Heart left ventricle (tissue), 16 donors: ENCODE data around the gene APEH. TPM values are rescaled to one million over a fixed set of nuclear protein-coding genes. Genes with fewer than 3 reads are reported as not detected.

ENCODE experiments used
- ATAC-seq, 4 donors: fragments of 200-7000 bp; cut with Tn5 transposase; one replicate each; pipeline ENCODE4 v1.9.1; 2020 to 2022; ENCODE audit warnings: moderate library complexity in 4 of 4, mild to moderate bottlenecking in 3 of 4, moderate number of reproducible peaks in 1 of 4
- DNase-seq, 5 donors: peaks; one replicate each; pipeline ENCODE4 v3.0.0-alpha.2; 2020
- H3K27ac ChIP-seq, 12 donors: fragments of 200-600 bp; sonication (generic) in 4 of 12; one replicate each; pipeline versions ENCODE4 v1.5.0 to v1.8.0; 2016 to 2022; ENCODE audit warnings: mild to moderate bottlenecking in 2 of 12
- H3K27me3 ChIP-seq, 9 donors: fragments of 200-600 bp; sonication (generic) in 2 of 9; one replicate each; pipeline versions ENCODE4 v1.5.1 to v1.8.0; 2016 to 2022; ENCODE audit warnings: mild to moderate bottlenecking in 3 of 9
- H3K36me3 ChIP-seq, 9 donors: fragments of 200-600 bp; sonication (generic) in 2 of 9; one replicate each; pipeline versions ENCODE4 v1.5.0 to v1.8.0; 2018 to 2022; ENCODE audit warnings: mild to moderate bottlenecking in 2 of 9
- H3K4me1 ChIP-seq, 12 donors: fragments of 200-600 bp; sonication (generic) in 4 of 12; one replicate each; pipeline versions ENCODE4 v1.5.0 to v1.8.0; 2016 to 2022; ENCODE audit warnings: mild to moderate bottlenecking in 3 of 12
- H3K4me3 ChIP-seq, 12 donors: fragments of 200-600 bp; sonication (generic) in 4 of 12; one replicate each; pipeline versions ENCODE4 v1.5.0 to v1.8.0; 2017 to 2022; ENCODE audit warnings: mild to moderate bottlenecking in 9 of 12, moderate library complexity in 4 of 12
- H3K9me3 ChIP-seq, 12 donors: fragments of 200-600 bp; sonication (generic) in 4 of 12; one replicate each; pipeline versions ENCODE4 v1.5.0 to v1.8.0; 2016 to 2022; ENCODE audit warnings: mild to moderate bottlenecking in 1 of 12
- CTCF ChIP-seq, 12 donors: fragments of 200-600 bp; sonication (generic) in 4 of 12; IDR thresholded peaks; one replicate each; pipeline versions ENCODE4 v1.5.0 to v1.8.0; 2018 to 2022; ENCODE audit warnings: antibody characterized with exemption in 12 of 12, mild to moderate bottlenecking in 5 of 12
- POLR2A ChIP-seq, 2 donors: fragments of 450-650 bp; IDR thresholded peaks; one replicate each; pipeline ENCODE4 v1.6.1; 2017; ENCODE audit warnings: antibody characterized with exemption in 2 of 2, mild to moderate bottlenecking in 2 of 2, moderate library complexity in 2 of 2
- WGBS, 4 donors: extraction: QIAGEN DNeasy Blood & Tissue Kit in 2 of 4; methylation state at CpG; one replicate each; pipeline versions ENCODE4 v1.1.5 to v1.1.7; 2013 to 2018; 5-methylcytosine and 5-hydroxymethylcytosine counted together
- intact Hi-C, 10 donors: fragments of 100-400 bp; cut with DNase I; formaldehyde crosslinking; loops; one replicate each; pipeline versions ENCODE4 v1.11.1 to v1.14.2; 2022
- polyA plus RNA-seq, 2 donors: library from polyadenylated mRNA; stranded (reverse); fragments of 200-250 nt; gene quantifications; one replicate each; pipeline ENCODE4 v1.2.3, GENCODE V29; 2013
- total RNA-seq, 9 donors: library from RNA; depleted of rRNA in 2 of 9; stranded (reverse); fragments of >200 nt in 2 of 9; fragmentation: NEBNext Ultra II Directional in 3 of 9; extraction: Animal tissue kit (Norgen Biotek cat#: 25700) in 3 of 9; gene quantifications; one replicate each; pipeline versions ENCODE4 v1.1.0 to v1.2.4, GENCODE V29; 2016 to 2023
- donor health status: ischemic (EF 13 %, LVEDD 7.1; RV severe dilation, severe dysfunction).
- donor health status: healthy with polysubstance abuse.
- donor health status: DM: no; HTN: yes; CAD: no.
- donor health status: DM: no; HTN: no; CAD: no.
- donor health status: ischemic (EF 25% LVEDD 6.9; RV normal size, moderate dysfunction).
- donor health status: ischemic (EF 25% LVEDD 5.7; RV mildly dilated, moderate dysfunction).
- donor health status: healthy.
- donor health status: DM: yes; HTN: yes; CAD: no.
- donor health status: ischemic (EF 35%, LVEDD 5.7; RV mildly dilated, moderate dysfunction).
- donor health status: nonischemic (EF 11% LVEDD 7.7; RV severe dilation, severe dysfunction).
- donor health status: DM: yes; HTN: yes; CAD: no.
- donor health status: PGD.
- donor health status: ischemic (EF 29% LVEDD 5.4; RV normal size, mild dysfunction).
- donor health status: nonischemic (EF 23%, LVEDD 6.1; RV moderate dilation, normal function).

The APEH gene
- total and polyA plus RNA-seq, 11 donors, result 18.3 to 136 (median 102) TPM

- Histone ChIP-seq H3K9me3 (no peaks in the 10 kb centered on the region), H3K27ac (no peak overlapping the region), H3K4me3 (no peak overlapping the region), H3K27me3 (no peaks in the 10 kb centered on the region), H3K36me3 (peaks cover 0 to 12% (median 0%) of the 10 kb centered on the region in 9 donors), H3K4me1 (no peaks in the 10 kb centered on the region)
- DNase-seq, result no peak
- ATAC-seq, result peak in 1 of 4 donors; percentile 12
- intact Hi-C loops, result no loop called here
- TF ChIP-seq POLR2A (IDR thresholded peaks at IDR 0.05), result no peak
- no peak for TF ChIP-seq CTCF (IDR thresholded peaks at IDR 0.05)
- 66 to 74% (median 71%) methylated on average over 4 to 10 of the region's 10 CpGs for WGBS, 4 donors
These were observed 19.1 kb upstream of the APEH start for GRCh38 chr3:49654955-49655556.

- ATAC-seq (no peak), DNase-seq (no peak)
- H3K36me3 ChIP-seq, result peaks cover 0 to 12% (median 0%) of the 10 kb centered on the region in 9 donors
- H3K9me3 ChIP-seq, result no peaks in the 10 kb centered on the region
- H3K4me1 ChIP-seq, result no peaks in the 10 kb centered on the region
- H3K27ac ChIP-seq, result no peak overlapping the region
- intact Hi-C loops, result no loop called here
- no peaks in the 10 kb centered on the region for H3K27me3 ChIP-seq
- TF ChIP-seq CTCF (IDR thresholded peaks at IDR 0.05) (no peak), POLR2A (IDR thresholded peaks at IDR 0.05) (no peak)
- no peak overlapping the region for H3K4me3 ChIP-seq
- 92 to 97% (median 95%) methylated on average over 11 to 19 of the region's 19 CpGs for WGBS, 4 donors
These were observed 18.3 kb upstream of the APEH start for GRCh38 chr3:49655731-49656285.

- H3K27ac ChIP-seq, result no peak overlapping the region
- peaks cover 0 to 12% (median 0%) of the 10 kb centered on the region in 9 donors for H3K36me3 ChIP-seq
- WGBS, 4 donors, result 68 to 77% (median 72%) methylated on average over 13 to 18 of the region's 18 CpGs
- intact Hi-C loops, result no loop called here
- no peak overlapping the region for H3K4me3 ChIP-seq
- ATAC-seq (no peak), DNase-seq (no peak)
- H3K27me3 ChIP-seq, result no peaks in the 10 kb centered on the region
- H3K9me3 ChIP-seq, result no peaks in the 10 kb centered on the region
- no peaks in the 10 kb centered on the region for H3K4me1 ChIP-seq
- TF ChIP-seq POLR2A (IDR thresholded peaks at IDR 0.05), result no peak
- no peak for TF ChIP-seq CTCF (IDR thresholded peaks at IDR 0.05)
These were observed 17.5 kb upstream of the APEH start for GRCh38 chr3:49656541-49657112.

- DNase-seq, result no peak
- H3K27me3 ChIP-seq, result no peaks in the 10 kb centered on the region
- no peak overlapping the region for H3K4me3 ChIP-seq
- no peaks in the 10 kb centered on the region for H3K4me1 ChIP-seq
- intact Hi-C loops, result no loop called here
- peaks cover 0 to 6% (median 0%) of the 10 kb centered on the region in 9 donors for H3K36me3 ChIP-seq
- ATAC-seq, result no peak
- no peak overlapping the region for H3K27ac ChIP-seq
- no peak for TF ChIP-seq POLR2A (IDR thresholded peaks at IDR 0.05)
- TF ChIP-seq CTCF (IDR thresholded peaks at IDR 0.05), result no peak
- WGBS, 4 donors, result 90 to 95% (median 93%) methylated on average over 25 to 36 of the region's 36 CpGs
- H3K9me3 ChIP-seq, result no peaks in the 10 kb centered on the region
These were observed 16.8 kb upstream of the APEH start for GRCh38 chr3:49657208-49657915.
